HepG2 (cell line): Measurements from ENCODE around the gene PLS1. TPM values are rescaled to one million over a fixed set of nuclear protein-coding genes. Genes with fewer than 3 reads are reported as not detected.

ENCODE experiments used
- ELF1 ChIP-seq: sonication (generic); formaldehyde crosslinking; IDR thresholded peaks from 2 replicates; pipeline ENCODE4 v1.4.0; 2020; ENCODE audit warnings: missing genetic modification reagents
- EP300 ChIP-seq, 3 experiments: sonication (generic) in 1 of 3; formaldehyde crosslinking in 1 of 3; IDR thresholded peaks; 2 replicates each; pipeline versions ENCODE4 v1.5.1 to v1.6.1; 2011 to 2020; ENCODE audit warnings: low read depth in 2 of 3, low read length in 2 of 3, borderline replicate concordance in 1 of 3, improper control_type of control experiment in 1 of 3, mild to moderate bottlenecking in 1 of 3, missing genetic modification reagents in 1 of 3, moderate library complexity in 1 of 3
- EZH2 ChIP-seq: conservative IDR thresholded peaks from 2 replicates; pipeline ENCODE4 v1.6.1; 2012; ENCODE audit warnings: mild to moderate bottlenecking, low read depth, low read length, moderate library complexity
- FOXO1 ChIP-seq: sonication (generic); formaldehyde crosslinking; IDR thresholded peaks from 2 replicates; pipeline ENCODE4 v1.4.0; 2020; ENCODE audit warnings: missing genetic modification reagents
- HINFP ChIP-seq: sonication (generic); formaldehyde crosslinking; IDR thresholded peaks from 2 replicates; pipeline ENCODE4 v1.4.0; 2020; ENCODE audit warnings: low read depth, mild to moderate bottlenecking, missing genetic modification reagents
- IKZF1 ChIP-seq: fragments of 450-650 bp; IDR thresholded peaks from 2 replicates; pipeline ENCODE4 v1.7.1; 2016
- LRRFIP1 ChIP-seq: sonication (generic); formaldehyde crosslinking; conservative IDR thresholded peaks from 2 replicates; pipeline ENCODE4 v1.4.0; 2020; ENCODE audit warnings: missing genetic modification reagents
- MAFK ChIP-seq, 2 experiments: IDR thresholded peaks in 1 of 2; conservative IDR thresholded peaks in 1 of 2; 2 replicates each; pipeline ENCODE4 v1.6.1; 2011; ENCODE audit warnings: improper control_type of control experiment in 2 of 2, low read length in 2 of 2
- MTA1 ChIP-seq: sonication (generic); formaldehyde crosslinking; IDR thresholded peaks from 2 replicates; pipeline ENCODE4 v1.4.0; 2020; ENCODE audit warnings: missing genetic modification reagents, mild to moderate bottlenecking, borderline replicate concordance
- NR2F6 ChIP-seq, 2 experiments: IDR thresholded peaks; 2 replicates each; pipeline ENCODE4 v1.6.1; 2016; ENCODE audit warnings: antibody characterized with exemption in 1 of 2, mild to moderate bottlenecking in 1 of 2
- RARG ChIP-seq: sonication (generic); formaldehyde crosslinking; IDR thresholded peaks from 2 replicates; pipeline ENCODE4 v1.4.0; 2020; ENCODE audit warnings: low read depth, mild to moderate bottlenecking, missing genetic modification reagents
- RNF219 ChIP-seq: sonication (generic); formaldehyde crosslinking; IDR thresholded peaks from 2 replicates; pipeline ENCODE4 v1.5.0; 2020; ENCODE audit warnings: mild to moderate bottlenecking, missing genetic modification reagents
- RXRB ChIP-seq: IDR thresholded peaks from 2 replicates; pipeline ENCODE4 v1.6.1; 2016; ENCODE audit warnings: borderline replicate concordance, missing genetic modification reagents, missing compliant biosample characterization
- SP140L ChIP-seq: sonication (generic); formaldehyde crosslinking; IDR thresholded peaks from 2 replicates; pipeline ENCODE4 v1.4.0; 2020; ENCODE audit warnings: missing genetic modification reagents, borderline replicate concordance
- STAT5B ChIP-seq: sonication (generic); formaldehyde crosslinking; IDR thresholded peaks from 2 replicates; pipeline ENCODE4 v1.4.0; 2020; ENCODE audit warnings: missing genetic modification reagents
- TCF7L2 ChIP-seq: IDR thresholded peaks from 2 replicates; pipeline ENCODE4 v1.6.1; 2011; ENCODE audit warnings: mild to moderate bottlenecking, low read depth, low read length, moderate library complexity
- ZBTB14 ChIP-seq: sonication (generic); formaldehyde crosslinking; IDR thresholded peaks from 2 replicates; pipeline ENCODE4 v1.4.0; 2020; ENCODE audit warnings: missing genetic modification reagents
- ZKSCAN5 ChIP-seq: sonication (generic); formaldehyde crosslinking; IDR thresholded peaks from 2 replicates; pipeline ENCODE4 v1.5.1; 2020; ENCODE audit warnings: mild to moderate bottlenecking, missing genetic modification reagents
- ZNF564 ChIP-seq: sonication (generic); formaldehyde crosslinking; IDR thresholded peaks from 2 replicates; pipeline ENCODE4 v1.8.1; 2023; ENCODE audit warnings: mild to moderate bottlenecking, missing genetic modification reagents
- ZNF83 ChIP-seq: sonication (generic); formaldehyde crosslinking; IDR thresholded peaks from 2 replicates; pipeline ENCODE4 v1.4.0; 2020; ENCODE audit warnings: missing genetic modification reagents, mild to moderate bottlenecking, borderline replicate concordance
- polyA plus RNA-seq, 8 experiments: library from polyadenylated mRNA; depleted of rRNA in 3 of 8; stranded (reverse) in 7 of 8; unstranded in 1 of 8; fragments of >200 nt; fragmentation: Illumina TruSeq in 4 of 8; extraction: Trizol in 4 of 8; gene quantifications; 2 replicates each; pipeline versions ENCODE4 v1.2.1 to v1.2.3, GENCODE V29; 2011 to 2016; ENCODE audit warnings: low read depth in 4 of 8, missing spikeins in 1 of 8, mixed read lengths in 1 of 8; ENCODE audit not compliant: insufficient read depth in 1 of 8
- total RNA-seq, 5 experiments: library from RNA; depleted of rRNA; stranded (reverse); fragments of >200 nt; fragmentation: Illumina TruSeq; extraction: Trizol; gene quantifications; 2 replicates each; pipeline ENCODE4 v1.2.3, GENCODE V29; 2016; ENCODE audit warnings: low read depth in 1 of 5

PLS1 gene
- total and polyA plus RNA-seq, 2 of the 13 experiments (the other 11 are each of a cell fraction or from before 2014, with no cell fraction given), result 11.2 to 21.1 TPM

- TF ChIP-seq EP300 (IDR thresholded peaks at IDR 0.05; ENCODE audit: low read depth in 2 of 2, low read length in 2 of 2) (peak; percentile 25 to 45; a peak in 1 of 4 replicates), EP300 (CRISPR knock-in tag; IDR thresholded peaks at IDR 0.05; ENCODE audit: borderline replicate concordance) (peak; percentile 15; the same call in 1 of the 2 replicates), FOXO1 (CRISPR knock-in tag) (no peak), RARG (CRISPR knock-in tag) (no peak), NR2F6 (IDR thresholded peaks at IDR 0.05) (no peak), NR2F6 (CRISPR knock-in tag; IDR thresholded peaks at IDR 0.05) (peak; percentile 36; the same call in 1 of the 2 replicates), ZKSCAN5 (CRISPR knock-in tag) (no peak; the same call in 1 of the 2 replicates), MTA1 (CRISPR knock-in tag) (peak; percentile 91; the same call in 1 of the 2 replicates), STAT5B (no peak), TCF7L2 (no peak), RXRB (peak; percentile 73), IKZF1 (no peak), ELF1 (peak; percentile 83), ZNF83 (CRISPR knock-in tag) (no peak), EZH2 (no peak), RNF219 (no peak), HINFP (peak; percentile 74; the same call in 1 of the 2 replicates), ZBTB14 (CRISPR knock-in tag) (0 out of 2 replicates have a peak, but pooled peaks have one; percentile 15), LRRFIP1 (CRISPR knock-in tag) (no peak), MAFK (conservative IDR thresholded peaks at IDR 0.05 in 1 of 2, IDR thresholded peaks at IDR 0.05 in 1 of 2; ENCODE audit: low read length in 2 of 2) (no peak), ZNF564 (CRISPR knock-in tag) (peak; percentile 80; the same call in 1 of the 2 replicates), SP140L (CRISPR knock-in tag) (peak; percentile 60; the same call in 1 of the 2 replicates)
Observed at GRCh38 chr3:142595951-142596725, at the start of gene PLS1 (continued).
